ENCODE measurements around the gene PTTG1. TPM values are rescaled to one million over a fixed set of nuclear protein-coding genes. Genes with fewer than 3 reads are reported as not detected.

Gene PTTG1
- total RNA-seq, 1 donor from 2014 or later = 36.9 TPM

DNA sequence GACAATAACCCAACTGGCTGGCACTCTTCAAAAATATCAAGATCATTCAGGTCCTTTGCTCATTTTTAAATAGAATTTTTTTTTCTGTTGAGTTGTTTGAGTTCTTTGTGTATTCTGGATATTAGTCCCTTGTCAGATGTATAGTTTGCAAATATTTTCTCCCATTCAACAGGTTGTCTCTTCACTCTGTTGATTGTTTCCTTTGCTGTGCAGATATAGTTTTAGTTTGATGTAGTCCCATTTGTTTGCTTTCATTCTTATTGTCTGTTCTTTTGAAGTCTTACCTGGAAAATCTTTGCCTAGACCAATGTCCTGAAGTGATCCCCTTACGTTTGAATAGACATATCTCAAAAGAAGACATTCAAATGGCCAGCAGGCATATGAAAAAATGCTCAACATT, 22.8 kb downstream of the PTTG1 start:
- FAIRE-seq = no peak
- no peak for DNase-seq (ENCODE audit: low read depth)
- TF ChIP-seq, protein P1, sequence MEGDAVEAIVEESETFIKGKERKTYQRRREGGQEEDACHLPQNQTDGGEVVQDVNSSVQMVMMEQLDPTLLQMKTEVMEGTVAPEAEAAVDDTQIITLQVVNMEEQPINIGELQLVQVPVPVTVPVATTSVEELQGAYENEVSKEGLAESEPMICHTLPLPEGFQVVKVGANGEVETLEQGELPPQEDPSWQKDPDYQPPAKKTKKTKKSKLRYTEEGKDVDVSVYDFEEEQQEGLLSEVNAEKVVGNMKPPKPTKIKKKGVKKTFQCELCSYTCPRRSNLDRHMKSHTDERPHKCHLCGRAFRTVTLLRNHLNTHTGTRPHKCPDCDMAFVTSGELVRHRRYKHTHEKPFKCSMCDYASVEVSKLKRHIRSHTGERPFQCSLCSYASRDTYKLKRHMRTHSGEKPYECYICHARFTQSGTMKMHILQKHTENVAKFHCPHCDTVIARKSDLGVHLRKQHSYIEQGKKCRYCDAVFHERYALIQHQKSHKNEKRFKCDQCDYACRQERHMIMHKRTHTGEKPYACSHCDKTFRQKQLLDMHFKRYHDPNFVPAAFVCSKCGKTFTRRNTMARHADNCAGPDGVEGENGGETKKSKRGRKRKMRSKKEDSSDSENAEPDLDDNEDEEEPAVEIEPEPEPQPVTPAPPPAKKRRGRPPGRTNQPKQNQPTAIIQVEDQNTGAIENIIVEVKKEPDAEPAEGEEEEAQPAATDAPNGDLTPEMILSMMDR (IDR thresholded peaks at IDR 0.05; ENCODE audit: insufficient read depth, low read length, severe bottlenecking) = no peak

DNA sequence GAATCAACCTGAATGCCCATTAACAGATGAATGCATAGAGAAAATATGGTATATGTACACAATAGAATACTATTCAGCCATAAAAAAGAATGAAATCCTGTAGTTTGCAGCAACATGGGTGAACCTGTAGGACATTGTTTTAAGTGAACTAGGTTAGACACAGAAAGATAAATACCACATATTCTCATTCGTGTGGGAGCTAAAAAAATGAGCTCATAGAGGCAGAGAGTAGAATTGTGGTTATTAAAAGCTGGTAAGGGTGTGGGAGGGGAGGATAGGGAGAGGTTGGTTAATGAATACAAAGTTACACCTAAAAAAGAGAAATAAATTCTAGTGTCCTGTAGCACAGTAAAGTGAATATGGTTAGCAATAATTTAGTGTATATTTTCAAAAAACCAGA, 23.5 kb downstream of the PTTG1 start:
- Histone ChIP-seq H3K27me3 (ENCODE audit: control insufficient read depth, insufficient read depth, low read length) (no peaks in the 10 kb centered on the region), H3K36me3 (ENCODE audit: control insufficient read depth, insufficient read depth, low read length) (no peaks in the 10 kb centered on the region), H3K4me3 (ENCODE audit: low read depth, low read length) (no peak overlapping the region)
- no peak for FAIRE-seq
- TF ChIP-seq, protein P1 (IDR thresholded peaks at IDR 0.05; ENCODE audit: insufficient read depth, low read length, severe bottlenecking) = no peak
- DNase-seq (ENCODE audit: low read depth) = no peak

More for the DNA sequence above, 22.8 kb downstream of the PTTG1 start:
- Histone ChIP-seq H3K27me3 (ENCODE audit: control insufficient read depth, insufficient read depth, low read length) (no peaks in the 10 kb centered on the region), H3K36me3 (ENCODE audit: control insufficient read depth, insufficient read depth, low read length) (no peaks in the 10 kb centered on the region), H3K4me3 (ENCODE audit: low read depth, low read length) (no peak overlapping the region)

DNA sequence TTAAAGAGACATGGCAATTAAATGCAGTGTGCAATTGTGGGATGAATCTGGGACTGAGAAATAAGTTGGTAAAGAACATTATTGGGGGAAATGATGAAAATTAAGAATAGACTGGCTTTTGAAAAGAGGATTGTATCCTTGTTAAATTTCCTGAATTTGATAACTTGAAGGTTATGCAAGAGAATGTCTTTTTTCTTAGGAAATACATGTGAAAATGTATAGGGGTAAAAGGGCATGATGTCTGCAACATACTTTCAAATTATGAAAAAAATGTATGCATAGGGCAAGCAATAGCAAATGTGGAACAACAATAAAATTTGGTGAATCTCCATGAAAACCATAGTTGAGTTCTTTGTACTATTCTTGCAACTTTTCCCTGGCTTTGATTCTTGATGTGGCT, 24.1 kb downstream of the PTTG1 start:
- Histone ChIP-seq H3K36me3 (ENCODE audit: control insufficient read depth, insufficient read depth, low read length) (no peaks in the 10 kb centered on the region), H3K4me3 (ENCODE audit: low read depth, low read length) (no peak overlapping the region), H3K27me3 (ENCODE audit: control insufficient read depth, insufficient read depth, low read length) (no peaks in the 10 kb centered on the region)
- FAIRE-seq (no peak), DNase-seq (ENCODE audit: low read depth) (no peak)
- TF ChIP-seq, protein P1 (IDR thresholded peaks at IDR 0.05; ENCODE audit: insufficient read depth, low read length, severe bottlenecking) = no peak

DNA sequence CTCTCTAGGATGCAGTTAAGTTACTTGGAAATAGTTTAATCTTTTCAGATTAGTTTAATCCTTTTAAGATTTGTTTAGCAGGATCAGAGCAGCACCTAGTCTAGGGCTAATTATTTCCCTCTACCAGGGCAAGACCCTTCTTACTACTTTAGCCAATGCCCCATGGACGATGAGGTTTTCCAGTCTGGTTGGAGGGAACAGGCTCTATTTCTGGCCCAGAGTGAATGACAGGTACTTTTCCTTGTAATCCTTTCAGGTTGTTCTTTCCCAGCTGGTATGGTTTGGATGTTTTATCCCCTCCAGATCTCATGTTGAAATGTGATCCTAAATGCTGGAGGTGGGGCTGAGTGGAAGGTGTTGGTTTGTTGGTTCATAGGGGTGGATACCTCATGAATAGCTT, 27.2 kb downstream of the PTTG1 start:
- Histone ChIP-seq H3K36me3 (ENCODE audit: control insufficient read depth, insufficient read depth, low read length) (no peaks in the 10 kb centered on the region), H3K27me3 (ENCODE audit: control insufficient read depth, insufficient read depth, low read length) (no peaks in the 10 kb centered on the region), H3K4me3 (ENCODE audit: low read depth, low read length) (no peak overlapping the region)
- TF ChIP-seq, protein P1 (IDR thresholded peaks at IDR 0.05; ENCODE audit: insufficient read depth, low read length, severe bottlenecking) = no peak
- no peak for FAIRE-seq
- no peak for DNase-seq (ENCODE audit: low read depth)

DNA sequence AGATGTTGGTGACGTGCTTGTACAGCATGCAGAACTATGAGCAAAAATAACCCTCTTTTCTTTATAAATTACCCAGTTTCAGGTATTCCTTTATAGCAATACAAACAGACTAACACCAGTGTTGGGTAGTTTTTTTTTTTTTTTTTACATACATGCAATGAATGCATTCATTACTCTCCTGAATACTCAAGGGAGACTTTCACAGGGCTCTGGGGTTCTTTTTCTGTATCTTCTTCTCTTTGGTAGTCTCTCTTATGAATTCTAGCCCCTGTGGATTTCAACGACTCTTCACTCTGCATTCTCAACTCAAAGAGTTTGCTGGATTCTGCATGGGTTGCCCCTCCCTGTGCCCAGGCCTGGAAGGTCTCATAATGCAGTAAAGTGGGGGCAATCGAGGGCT, 27.8 kb downstream of the PTTG1 start:
- DNase-seq (ENCODE audit: low read depth) (no peak), FAIRE-seq (no peak)
- no peaks in the 10 kb centered on the region for H3K27me3 ChIP-seq (ENCODE audit: control insufficient read depth, insufficient read depth, low read length)
- H3K4me3 ChIP-seq (ENCODE audit: low read depth, low read length) = no peak overlapping the region
- H3K36me3 ChIP-seq (ENCODE audit: control insufficient read depth, insufficient read depth, low read length) = no peaks in the 10 kb centered on the region
- TF ChIP-seq, protein P1 (IDR thresholded peaks at IDR 0.05; ENCODE audit: insufficient read depth, low read length, severe bottlenecking) = no peak

DNA sequence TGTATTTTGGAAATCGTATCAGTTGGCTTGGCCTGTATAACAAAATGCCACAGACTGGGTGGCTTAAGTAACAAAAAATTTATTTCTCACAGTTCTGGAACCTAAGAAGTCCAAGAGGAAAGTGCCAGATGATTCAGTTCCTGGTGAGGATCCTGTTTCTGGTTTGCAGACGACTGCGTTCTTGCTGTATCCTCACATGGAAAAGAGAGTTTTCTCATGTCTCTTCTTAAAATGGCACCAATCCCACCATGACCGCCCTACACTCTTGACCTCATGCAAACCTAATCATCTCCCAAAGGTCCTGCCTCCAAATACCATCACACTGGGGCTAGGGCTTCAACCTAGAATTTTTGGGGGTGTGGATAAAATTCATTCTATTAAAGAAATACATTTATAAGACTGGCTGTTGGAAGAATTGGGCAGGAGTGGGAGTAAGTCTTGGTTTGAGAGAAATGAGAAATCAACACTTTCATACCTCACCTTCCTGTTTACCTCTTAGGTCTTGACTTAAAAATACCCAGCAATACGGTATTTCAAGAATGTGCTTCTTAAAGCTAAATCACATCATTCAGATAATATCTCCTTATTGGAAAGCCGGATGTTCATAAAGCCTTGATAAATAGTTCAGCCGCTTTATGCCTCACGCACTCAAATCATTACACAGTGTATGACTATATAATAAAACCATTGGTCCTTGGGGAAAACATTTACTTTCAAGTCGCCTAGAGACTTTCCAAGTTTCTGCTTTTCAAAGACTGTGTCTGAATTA, 28.7 kb downstream of the PTTG1 start:
- DNase-seq (ENCODE audit: low read depth) (no peak), FAIRE-seq (no peak)
- Histone ChIP-seq H3K27me3 (ENCODE audit: control insufficient read depth, insufficient read depth, low read length) (no peaks in the 10 kb centered on the region), H3K36me3 (ENCODE audit: control insufficient read depth, insufficient read depth, low read length) (no peaks in the 10 kb centered on the region), H3K4me3 (ENCODE audit: low read depth, low read length) (no peak overlapping the region)
- TF ChIP-seq, protein P1 (IDR thresholded peaks at IDR 0.05; ENCODE audit: insufficient read depth, low read length, severe bottlenecking) = no peak

All from bronchial epithelial cell (primary cell).